RCC 7860 (cell line): ENCODE data around the gene ARHGAP1.

Experiments
- DNase-seq: peaks from one replicate; pipeline ENCODE4 v3.0.0-alpha.2; 2015; ENCODE audit warnings: low spot score
- FAIRE-seq: peaks from 2 replicates; lab custom pipeline; 2012; peaks lifted over from hg19 to GRCh38; lab: Jason Lieb, UNC

ARHGAP1 gene

DNA sequence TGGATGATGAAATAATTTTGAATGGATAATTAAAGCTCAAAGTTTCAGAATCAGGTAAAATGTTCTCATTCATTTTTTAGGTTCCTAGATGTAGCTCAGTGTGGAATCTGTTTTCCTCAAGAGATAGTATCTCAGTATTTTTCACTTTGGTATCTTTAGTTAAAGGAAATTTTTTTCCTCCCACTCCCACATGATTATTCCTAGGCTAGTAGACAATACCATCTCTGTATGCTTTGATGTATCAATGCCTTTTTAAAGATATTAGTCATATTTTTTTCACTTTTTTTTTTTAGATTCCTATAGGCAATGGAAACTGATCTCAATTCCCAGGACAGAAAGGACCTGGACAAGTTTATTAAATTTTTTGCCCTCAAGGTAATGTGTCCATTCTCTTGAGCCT, 56.4 kb downstream of the ARHGAP1 start:
- DNase-seq (no peak), FAIRE-seq (no peak)

GRCh38 chr11:46643531-46643930, 56.9 kb downstream of the ARHGAP1 start:
- FAIRE-seq = no peak
- DNase-seq = no peak

DNA sequence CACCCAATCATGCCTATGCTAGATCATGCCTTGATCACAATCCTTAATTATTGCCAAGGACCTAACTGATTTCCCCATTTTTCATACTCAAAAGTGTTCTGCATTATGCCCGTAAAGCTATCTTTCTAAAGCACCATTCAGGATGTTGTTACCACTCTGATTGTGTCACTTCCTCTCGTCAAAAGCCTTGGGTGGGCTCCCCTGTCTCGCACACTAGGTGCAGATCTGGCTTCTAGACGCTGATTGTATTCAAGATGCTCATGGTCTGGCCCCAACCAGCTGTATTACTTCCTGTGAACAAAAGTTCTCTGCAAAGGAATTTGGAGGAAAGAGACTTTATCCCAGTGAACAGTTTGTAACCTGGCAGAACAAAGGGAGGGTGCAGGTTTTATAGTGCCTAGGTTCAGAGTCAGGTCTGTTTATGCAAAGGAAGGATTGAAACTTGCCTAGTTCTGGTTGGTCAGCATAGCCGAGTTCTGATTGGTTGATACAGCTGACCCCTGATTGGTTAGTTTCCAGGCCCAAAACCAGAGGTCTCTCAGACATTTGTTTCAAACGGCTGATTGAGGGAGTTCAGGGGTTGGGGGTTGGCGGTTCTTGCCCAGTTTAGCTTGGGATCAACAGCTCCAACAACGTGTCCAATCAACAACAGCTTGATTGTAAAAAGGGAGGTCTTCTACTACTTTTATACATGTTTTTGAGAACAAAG, 57.6 kb downstream of the ARHGAP1 start:
- DNase-seq = no peak
- no peak for FAIRE-seq

GRCh38 chr11:46641639-46642038, 58.8 kb downstream of the ARHGAP1 start:
- no peak for DNase-seq
- no peak for FAIRE-seq

GRCh38 chr11:46640036-46640788, 60.2 kb downstream of the ARHGAP1 start:
- DNase-seq (no peak), FAIRE-seq (no peak)

GRCh38 chr11:46639197-46639839, 61.1 kb downstream of the ARHGAP1 start:
- no peak for FAIRE-seq
- DNase-seq = no peak

GRCh38 chr11:46637546-46637945, 62.9 kb downstream of the ARHGAP1 start:
- no peak for DNase-seq
- FAIRE-seq = no peak

DNA sequence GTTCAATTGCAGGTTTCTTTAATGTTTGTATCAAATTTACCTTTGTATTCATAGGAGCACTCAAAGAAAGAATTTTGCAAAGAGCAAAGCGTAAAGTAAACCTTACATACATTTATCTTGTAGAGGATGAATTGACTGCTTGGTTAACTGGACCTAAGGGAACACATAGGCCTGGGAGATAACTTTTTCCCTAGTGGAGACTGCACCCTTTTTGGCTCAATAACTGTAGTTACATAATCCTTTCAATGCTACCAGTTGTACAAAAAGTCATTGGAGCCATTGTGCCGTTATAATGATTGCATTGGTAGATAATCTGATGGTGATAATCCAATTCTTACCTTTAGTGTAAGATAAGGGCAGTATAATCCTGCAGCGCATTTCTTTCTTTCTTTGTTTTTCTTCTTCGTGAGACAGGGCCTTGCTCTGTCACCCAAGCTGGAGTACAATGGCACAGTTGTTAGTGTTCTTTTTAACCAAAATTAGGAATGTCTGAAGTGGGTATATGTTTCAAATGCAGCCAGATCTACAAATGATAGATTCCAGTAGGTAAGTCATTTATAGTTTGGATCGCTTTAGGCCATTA, 64.8 kb downstream of the ARHGAP1 start:
- FAIRE-seq (no peak), DNase-seq (no peak)

DNA sequence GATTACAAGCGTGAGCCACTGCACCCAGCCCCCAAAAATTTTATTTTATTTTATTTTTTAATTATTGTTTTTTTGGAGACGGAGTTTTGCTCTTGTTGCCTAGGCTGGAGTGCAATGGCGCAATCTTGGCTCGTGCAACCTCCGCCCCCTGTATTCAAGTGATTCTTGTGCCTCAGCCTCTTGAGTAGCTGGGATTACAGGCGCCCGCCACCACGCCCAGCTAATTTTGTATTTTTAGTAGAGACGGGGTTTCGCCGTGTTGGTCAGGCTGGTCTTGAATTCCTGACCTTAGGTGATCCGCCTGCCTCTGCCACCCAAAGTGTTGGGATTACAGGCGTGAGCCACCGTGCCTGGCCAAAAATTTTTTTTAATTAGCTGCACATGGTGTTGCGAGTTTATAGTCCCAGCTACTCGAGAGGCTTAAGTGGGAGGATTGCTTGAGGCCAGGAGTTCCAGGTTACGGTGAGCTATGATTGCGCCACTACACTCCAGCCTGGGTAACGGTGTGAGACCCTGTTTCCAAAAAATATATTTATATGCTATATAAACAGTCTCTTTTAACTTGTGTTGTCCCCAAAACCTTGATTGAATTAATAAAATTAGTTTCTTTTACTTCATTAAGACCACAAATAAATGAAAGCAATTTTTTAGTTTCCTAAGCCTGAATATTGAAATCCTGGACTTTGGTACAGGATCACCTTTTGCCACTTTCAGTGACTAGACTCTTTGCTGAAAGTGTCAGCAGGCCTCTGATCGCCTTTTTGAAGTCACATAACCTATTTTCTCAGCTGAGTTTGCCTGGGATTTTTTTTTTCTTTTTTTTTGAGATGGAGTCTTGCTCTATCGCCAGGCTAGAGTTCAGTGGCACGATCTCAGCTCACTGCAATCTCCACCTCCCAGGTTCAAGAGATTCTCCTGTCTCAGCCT, 66.9 kb downstream of the ARHGAP1 start:
- FAIRE-seq (no peak), DNase-seq (no peak)

DNA sequence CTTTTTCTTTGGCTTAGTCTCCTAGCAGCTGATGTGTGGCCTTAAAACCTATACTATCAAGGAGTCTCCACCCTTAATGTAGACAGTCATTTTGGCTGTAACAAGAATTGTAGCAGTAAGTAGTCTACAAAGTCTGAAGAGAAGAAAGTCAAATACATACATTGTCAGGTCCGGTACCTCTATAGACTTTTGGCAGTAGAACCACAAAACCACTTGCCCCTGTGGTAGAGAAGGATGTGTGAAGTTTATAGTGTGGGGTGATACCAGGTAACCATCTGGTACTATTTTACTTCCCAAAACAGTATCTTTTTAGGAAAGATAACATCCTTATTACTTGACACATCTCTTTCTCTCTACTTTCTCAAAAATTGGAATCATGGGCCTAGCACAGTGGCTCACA, 67.9 kb downstream of the ARHGAP1 start:
- no peak for FAIRE-seq
- no peak for DNase-seq

- FAIRE-seq = no peak
- DNase-seq = no peak
These were observed 68.7 kb downstream of the ARHGAP1 start for GRCh38 chr11:46631676-46632075.

DNA sequence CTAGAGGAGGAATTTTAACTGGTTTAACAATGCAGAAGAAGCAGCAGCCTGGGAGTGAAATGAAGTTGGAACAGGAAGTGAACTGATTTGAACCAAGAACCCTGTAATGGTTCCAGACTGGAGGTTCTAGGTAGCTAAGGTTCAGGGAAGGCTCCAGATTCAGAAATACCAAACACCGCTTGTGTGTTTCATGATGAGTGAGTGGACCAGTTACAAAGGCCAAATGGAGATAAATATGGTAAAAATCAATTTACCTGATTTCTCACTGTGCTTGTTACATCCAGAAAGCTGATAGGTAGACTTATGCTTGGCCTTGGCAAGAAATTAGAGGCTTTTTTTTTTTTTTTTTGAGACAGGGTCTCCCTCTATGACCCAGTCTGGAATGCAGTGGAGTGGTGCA, 70.2 kb downstream of the ARHGAP1 start:
- DNase-seq (no peak), FAIRE-seq (no peak)

GRCh38 chr11:46628961-46629360, 71.5 kb downstream of the ARHGAP1 start:
- DNase-seq (no peak), FAIRE-seq (no peak)
